Left kidney (tissue), 8 donors: ENCODE measurements around the gene NBPF10. TPM values are rescaled to one million over a fixed set of nuclear protein-coding genes. Genes with fewer than 3 reads are reported as not detected.
"Not testable (repeated sequence)": the region's sequence is repeated elsewhere in the genome, so short reads cannot be mapped to it uniquely, and the experiment has no call there.

Experiments
- DNase-seq: peaks from one replicate; pipeline ENCODE4 v3.0.0-alpha.2; 2013
- long read RNA-seq, 8 donors: transcript quantifications; one replicate each; lab custom pipeline, GENCODE V29; 2026
- polyA plus RNA-seq: library from polyadenylated mRNA; unstranded; fragments of 120-200 nt; gene quantifications from one replicate; pipeline ENCODE4 v1.2.1, GENCODE V29; 2013; ENCODE audit not compliant: insufficient read length

NBPF10 gene, protein sequence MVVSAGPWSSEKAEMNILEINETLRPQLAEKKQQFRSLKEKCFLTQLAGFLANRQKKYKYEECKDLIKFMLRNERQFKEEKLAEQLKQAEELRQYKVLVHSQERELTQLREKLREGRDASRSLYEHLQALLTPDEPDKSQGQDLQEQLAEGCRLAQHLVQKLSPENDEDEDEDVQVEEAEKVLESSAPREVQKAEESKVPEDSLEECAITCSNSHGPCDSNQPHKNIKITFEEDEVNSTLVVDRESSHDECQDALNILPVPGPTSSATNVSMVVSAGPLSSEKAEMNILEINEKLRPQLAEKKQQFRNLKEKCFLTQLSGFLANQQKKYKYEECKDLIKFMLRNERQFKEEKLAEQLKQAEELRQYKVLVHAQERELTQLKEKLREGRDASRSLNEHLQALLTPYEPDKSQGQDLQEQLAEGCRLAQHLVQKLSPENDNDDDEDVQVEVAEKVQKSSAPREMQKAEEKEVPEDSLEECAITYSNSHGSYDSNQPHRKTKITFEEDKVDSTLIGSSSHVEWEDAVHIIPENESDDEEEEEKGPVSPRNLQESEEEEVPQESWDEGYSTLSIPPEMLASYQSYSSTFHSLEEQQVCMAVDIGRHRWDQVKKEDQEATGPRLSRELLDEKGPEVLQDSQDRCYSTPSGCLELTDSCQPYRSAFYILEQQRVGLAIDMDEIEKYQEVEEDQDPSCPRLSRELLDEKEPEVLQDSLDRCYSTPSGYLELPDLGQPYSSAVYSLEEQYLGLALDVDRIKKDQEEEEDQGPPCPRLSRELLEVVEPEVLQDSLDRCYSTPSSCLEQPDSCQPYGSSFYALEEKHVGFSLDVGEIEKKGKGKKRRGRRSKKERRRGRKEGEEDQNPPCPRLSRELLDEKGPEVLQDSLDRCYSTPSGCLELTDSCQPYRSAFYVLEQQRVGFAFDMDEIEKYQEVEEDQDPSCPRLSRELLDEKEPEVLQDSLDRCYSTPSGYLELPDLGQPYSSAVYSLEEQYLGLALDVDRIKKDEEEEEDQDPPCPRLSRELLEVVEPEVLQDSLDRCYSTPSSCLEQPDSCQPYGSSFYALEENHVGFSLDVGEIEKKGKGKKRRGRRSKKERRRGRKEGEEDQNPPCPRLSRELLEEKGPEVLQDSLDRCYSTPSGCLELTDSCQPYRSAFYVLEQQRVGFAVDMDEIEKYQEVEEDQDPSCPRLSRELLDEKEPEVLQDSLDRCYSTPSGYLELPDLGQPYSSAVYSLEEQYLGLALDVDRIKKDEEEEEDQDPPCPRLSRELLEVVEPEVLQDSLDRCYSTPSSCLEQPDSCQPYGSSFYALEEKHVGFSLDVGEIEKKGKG (N-terminal part only)
- polyA plus RNA-seq: 4.3 TPM
- long read RNA-seq, donor 1: 0 reads
- long read RNA-seq, donor 2: 0 reads
- long read RNA-seq, donor 3: 0 reads
- long read RNA-seq, donor 4: 0 reads
- long read RNA-seq, donor 5: 0 reads
- long read RNA-seq, donor 6: 0 reads
- long read RNA-seq, donor 7: 0 reads
- long read RNA-seq, donor 8: 0 reads

DNA sequence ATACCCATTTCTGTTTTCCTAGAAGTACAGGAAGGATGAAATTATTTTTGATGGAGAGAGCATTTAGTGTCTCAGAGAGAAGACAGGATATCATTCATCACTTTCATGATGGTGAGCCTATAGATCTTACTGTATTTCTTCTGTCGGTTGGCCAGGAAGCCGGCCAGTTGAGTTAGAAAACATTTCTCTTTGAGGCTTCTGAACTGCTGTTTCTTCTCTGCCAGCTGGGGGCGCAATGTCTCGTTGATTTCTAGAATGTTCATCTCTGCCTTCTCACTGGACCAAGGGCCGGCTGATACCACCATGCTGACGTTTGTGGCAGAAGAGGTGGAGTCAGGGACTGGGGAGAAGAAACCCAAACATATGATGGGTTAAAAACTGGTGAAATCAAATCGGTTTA lies at the start of gene NBPF10:
NBPF10 (minus strand) TSS at position 340 of the 400 bp plus-strand sequence; CDS start at position 305, 35 bp downstream.
- not testable (repeated sequence) for DNase-seq

DNA sequence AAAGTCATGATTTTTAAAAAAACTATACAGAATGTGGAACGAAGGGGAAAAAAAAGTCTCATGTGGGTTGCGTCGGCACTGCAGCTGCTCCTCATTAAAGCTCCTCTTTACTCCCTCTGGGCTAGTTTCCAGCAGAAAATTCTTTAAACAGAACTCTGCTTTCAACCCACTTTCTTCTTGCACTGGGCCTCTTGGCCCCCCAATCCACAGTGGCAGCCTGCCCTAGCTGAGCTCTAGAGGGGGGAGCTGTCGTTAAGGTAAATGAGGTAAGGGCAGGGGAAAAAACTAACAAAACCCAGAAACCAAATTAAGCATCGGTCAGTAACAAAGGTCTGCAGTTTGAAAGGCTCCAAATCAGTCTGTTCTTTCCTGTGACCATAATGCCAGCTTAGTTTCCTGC lies 29.9 kb upstream of the NBPF10 start:
- DNase-seq: not testable (repeated sequence)

DNA sequence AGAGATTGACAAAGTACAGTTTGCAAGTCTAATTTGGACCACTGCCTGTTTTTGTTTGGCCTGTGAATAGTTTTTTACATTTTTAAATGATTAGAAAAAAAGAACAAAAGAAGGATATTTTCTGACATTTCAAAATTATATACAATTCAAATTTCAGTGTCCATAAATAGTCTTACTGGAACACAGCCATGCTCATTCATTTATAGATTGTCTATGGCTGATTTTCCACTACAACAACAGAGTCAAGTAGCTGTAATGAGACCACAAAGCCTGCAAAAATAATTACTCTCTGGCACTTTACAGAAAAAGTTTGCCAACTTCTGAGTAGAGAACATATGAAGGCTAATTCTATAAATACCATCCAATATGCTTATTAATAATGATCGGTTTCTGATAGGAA lies 23.1 kb upstream of the NBPF10 start:
- not testable (repeated sequence) for DNase-seq

DNA sequence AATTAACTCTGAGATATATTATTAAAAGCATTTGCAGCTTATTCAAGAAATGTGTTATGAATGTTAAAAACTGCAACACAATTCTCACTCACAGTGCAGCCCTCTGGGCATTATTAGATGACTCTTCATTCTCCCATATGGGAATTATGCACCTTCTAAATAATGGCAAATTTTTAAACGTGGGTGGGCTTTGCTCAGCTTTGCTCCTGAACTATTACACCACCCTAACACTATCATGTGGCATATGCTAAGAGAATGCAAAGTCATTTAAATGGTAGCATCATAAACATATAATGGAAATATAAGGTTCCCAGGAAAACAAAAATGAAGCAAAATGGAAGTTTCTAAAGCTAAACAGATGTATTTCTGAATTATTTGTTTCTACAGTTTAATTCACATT lies 22.7 kb upstream of the NBPF10 start:
- not testable (repeated sequence) for DNase-seq

Other genes with a start within 250 kb of the NBPF10 start
- 1.9 TPM for gene ITGA10, start 234.8 kb downstream of the NBPF10 start, polyA plus RNA-seq
- gene PEX11B, start 226.1 kb downstream of the NBPF10 start, polyA plus RNA-seq: 60.7 TPM
- 214 TPM for gene RBM8A, start 217.3 kb downstream of the NBPF10 start, polyA plus RNA-seq
- gene LIX1L, start 186.8 kb downstream of the NBPF10 start, polyA plus RNA-seq: 26.3 TPM
- gene ANKRD34A, start 180.2 kb downstream of the NBPF10 start, polyA plus RNA-seq: 0.57 TPM
- 33.4 TPM for gene POLR3GL, start 180.1 kb downstream of the NBPF10 start, polyA plus RNA-seq
- 360 TPM for gene TXNIP, start 148.2 kb downstream of the NBPF10 start, polyA plus RNA-seq
- 0.13 TPM for gene HJV, start 123.1 kb downstream of the NBPF10 start, polyA plus RNA-seq
- 70.6 TPM for gene NOTCH2NLA, start 84.2 kb upstream of the NBPF10 start, polyA plus RNA-seq